ENCODE results near the gene ARVCF.
A peak's percentile ranks its signal among the peaks of the same experiment; 100 is the strongest.

Gene ARVCF

DNA sequence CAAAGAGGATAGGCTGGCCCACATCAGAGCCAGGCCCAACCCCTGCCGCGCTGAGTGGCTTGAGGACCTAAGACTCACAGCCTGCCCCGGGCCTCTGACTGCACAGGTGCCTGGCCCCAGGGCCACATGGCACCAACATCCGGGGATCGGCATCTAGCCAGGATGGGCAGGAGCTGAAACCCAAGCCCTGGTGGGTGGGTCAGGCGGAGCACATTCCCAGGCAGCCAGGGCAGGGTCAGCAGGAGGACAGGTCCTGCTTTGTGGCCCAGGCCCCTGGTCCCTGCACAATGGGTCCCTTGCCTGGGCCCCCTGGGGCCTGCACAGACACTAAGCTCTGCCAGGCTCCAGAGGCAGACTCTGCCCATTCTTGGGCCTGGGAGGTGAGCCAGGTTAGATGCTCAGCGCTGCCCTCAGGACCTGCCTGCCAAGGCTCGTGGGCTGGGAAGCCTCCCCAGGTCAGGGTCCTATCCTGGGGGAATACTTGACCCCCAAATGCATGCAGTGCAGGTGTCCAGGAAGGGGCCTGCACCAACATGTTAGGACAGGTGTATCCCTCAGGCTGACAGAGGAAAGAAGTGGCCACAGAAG is 33.5 kb downstream of the ARVCF start:
- no peaks in the 10 kb centered on the region for H3K4me1 Mint-ChIP-seq
- no peak for DNase-seq
- ATAC-seq, result no peak
- no peak overlapping the region for H3K4me3 Mint-ChIP-seq
- H3K9me3 Mint-ChIP-seq, result no peaks in the 10 kb centered on the region
- H3K27ac Mint-ChIP-seq, result no peak overlapping the region
- H3K27me3 Mint-ChIP-seq, result peaks cover 13% of the 10 kb centered on the region

DNA sequence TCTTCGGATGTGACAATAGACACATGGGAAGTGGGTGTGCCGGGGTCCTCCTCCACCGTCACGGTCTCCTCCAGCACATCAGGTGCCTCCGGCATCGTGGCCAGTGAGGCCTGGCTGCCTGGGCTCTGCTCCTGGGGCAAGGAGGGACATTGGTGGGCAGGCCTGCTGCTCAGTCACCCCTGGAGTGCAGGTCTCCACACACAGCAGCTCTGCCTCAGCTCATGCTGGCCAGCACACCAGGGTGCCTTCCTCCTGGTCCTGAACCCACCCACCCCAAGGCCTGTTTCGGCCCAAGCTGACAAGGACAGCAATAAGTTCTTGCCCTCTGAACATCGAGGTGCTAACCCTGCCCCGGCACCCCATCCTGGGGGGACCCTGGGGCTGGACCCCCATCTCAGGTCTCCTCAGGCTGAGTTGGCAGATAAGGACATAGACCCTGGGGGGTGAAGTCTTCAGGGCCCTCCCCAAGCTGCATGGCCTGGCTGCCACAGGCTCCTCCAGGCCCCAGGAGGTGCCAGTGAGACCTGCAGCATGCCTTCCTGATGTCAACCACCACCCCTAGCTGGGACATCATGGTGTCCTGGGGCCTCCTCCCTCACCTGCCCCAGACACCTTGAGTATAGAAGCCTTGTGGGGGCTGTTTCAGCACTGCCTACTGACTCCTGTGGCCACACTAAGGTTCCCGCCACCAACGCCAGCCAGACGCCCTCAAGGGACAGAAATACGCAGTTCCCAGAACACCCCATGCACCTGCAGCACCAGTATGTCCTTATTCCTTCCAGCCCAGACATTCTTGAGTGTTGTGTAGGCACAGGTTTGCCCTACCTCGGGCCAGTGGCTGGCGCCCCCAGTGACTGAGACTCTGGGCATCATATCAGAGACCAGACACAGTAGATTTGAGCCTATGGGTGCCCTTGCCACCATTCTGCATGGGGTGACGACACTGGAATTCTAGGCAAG is 34.4 kb downstream of the ARVCF start:
- DNase-seq, result no peak
- H3K4me1 Mint-ChIP-seq, result no peaks in the 10 kb centered on the region
- H3K27ac Mint-ChIP-seq, result peak overlapping the region in 1 of 2 donors; percentile 59
- no peak overlapping the region for H3K4me3 Mint-ChIP-seq
- H3K9me3 Mint-ChIP-seq, result no peaks in the 10 kb centered on the region
- ATAC-seq, result no peak
- H3K27me3 Mint-ChIP-seq, result peaks cover 13% of the 10 kb centered on the region

DNA sequence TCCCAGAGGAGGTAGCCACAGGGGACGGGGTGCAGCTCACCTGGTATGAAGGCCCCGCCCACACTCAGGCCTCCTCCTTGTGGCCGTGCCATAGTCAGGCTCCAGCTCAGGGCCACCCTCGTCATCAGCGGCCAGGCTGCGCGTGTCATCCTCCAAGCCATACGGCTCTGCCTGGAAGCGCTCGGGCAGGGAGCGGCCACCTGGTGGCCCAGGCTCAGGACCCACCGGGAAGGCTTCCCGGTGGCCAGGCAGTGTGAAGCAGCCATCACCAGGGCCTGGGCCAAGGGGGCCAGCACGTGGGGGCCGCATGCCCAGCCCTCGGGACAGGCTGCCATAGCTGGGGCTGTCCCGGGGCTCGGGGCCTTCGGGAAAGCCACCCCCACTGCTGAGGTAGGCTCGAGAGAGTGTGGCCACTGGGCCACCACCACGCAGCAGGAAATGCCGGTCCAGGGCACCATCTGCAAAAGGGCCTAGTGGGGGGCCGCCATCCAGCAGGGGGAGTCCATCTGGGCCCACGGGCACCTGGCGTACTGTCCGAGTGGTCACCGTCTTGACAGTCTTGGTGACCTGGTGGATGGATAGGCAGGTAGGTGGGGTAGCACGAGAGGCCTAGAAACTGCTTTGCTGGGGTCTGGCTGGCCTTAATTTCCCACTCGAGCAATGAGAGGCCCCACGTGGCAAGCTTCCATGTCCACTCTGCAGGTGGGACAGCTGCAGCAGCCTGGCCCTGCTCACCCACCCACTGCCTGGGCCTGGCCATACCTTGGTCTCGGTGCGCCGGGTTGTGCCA is 35.3 kb downstream of the ARVCF start:
- Mint-ChIP-seq H3K9me3 (no peaks in the 10 kb centered on the region), H3K4me3 (no peak overlapping the region), H3K27me3 (peaks cover 13% of the 10 kb centered on the region), H3K27ac (peak overlapping the region in 1 of 2 donors; percentile 15), H3K4me1 (no peaks in the 10 kb centered on the region)
- ATAC-seq, result no peak
- DNase-seq, result no peak

DNA sequence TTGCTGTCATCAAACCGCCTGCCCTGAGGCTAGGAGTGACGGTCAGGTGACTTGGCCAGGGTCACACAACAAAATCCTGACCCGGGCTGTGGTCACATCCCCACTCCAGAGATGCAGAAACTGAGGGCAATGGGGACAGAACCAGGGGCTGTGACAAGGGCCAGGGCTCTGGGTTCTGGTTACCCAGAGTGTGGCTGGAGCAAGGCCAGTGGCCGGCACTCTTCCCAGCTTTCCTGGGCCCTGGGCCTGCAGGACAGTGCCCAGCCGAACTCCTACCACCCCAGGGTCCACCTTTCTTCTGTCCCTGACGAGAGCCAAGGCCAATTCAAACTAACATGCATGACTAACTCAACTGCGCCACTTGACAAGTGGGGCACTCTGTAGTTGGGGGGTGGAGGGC is 35.9 kb downstream of the ARVCF start:
- DNase-seq, result no peak
- Mint-ChIP-seq H3K4me1 (no peaks in the 10 kb centered on the region), H3K27me3 (peaks cover 10% of the 10 kb centered on the region), H3K9me3 (no peaks in the 10 kb centered on the region), H3K27ac (no peak overlapping the region), H3K4me3 (no peak overlapping the region)
- no peak for ATAC-seq

- Mint-ChIP-seq H3K27me3 (peaks cover 2% of the 10 kb centered on the region), H3K27ac (no peak overlapping the region), H3K4me3 (no peak overlapping the region), H3K4me1 (peaks cover 8% of the 10 kb centered on the region), H3K9me3 (no peaks in the 10 kb centered on the region)
- no peak for ATAC-seq
- DNase-seq, result no peak
Observed at GRCh38 chr22:19979712-19980493, 36.7 kb downstream of the ARVCF start.

GRCh38 chr22:19978748-19979147 is 37.9 kb downstream of the ARVCF start:
- no peak overlapping the region for H3K4me3 Mint-ChIP-seq
- H3K9me3 Mint-ChIP-seq, result no peaks in the 10 kb centered on the region
- H3K4me1 Mint-ChIP-seq, result peaks cover 20% of the 10 kb centered on the region
- no peaks in the 10 kb centered on the region for H3K27me3 Mint-ChIP-seq
- H3K27ac Mint-ChIP-seq, result no peak overlapping the region
- DNase-seq (no peak), ATAC-seq (no peak)

- Mint-ChIP-seq H3K4me1 (peaks cover 20% of the 10 kb centered on the region), H3K27ac (peak overlapping the region in 1 of 2 donors; percentile 27), H3K4me3 (no peak overlapping the region), H3K9me3 (no peaks in the 10 kb centered on the region), H3K27me3 (no peaks in the 10 kb centered on the region)
- ATAC-seq (no peak), DNase-seq (no peak)
Observed at GRCh38 chr22:19977296-19978243, 39.1 kb downstream of the ARVCF start.

- ATAC-seq, result no peak
- H3K27me3 Mint-ChIP-seq, result no peaks in the 10 kb centered on the region
- peaks cover 28% of the 10 kb centered on the region for H3K4me1 Mint-ChIP-seq
- DNase-seq, result no peak
- H3K27ac Mint-ChIP-seq, result no peak overlapping the region
- H3K4me3 Mint-ChIP-seq, result no peak overlapping the region
- H3K9me3 Mint-ChIP-seq, result no peaks in the 10 kb centered on the region
Observed at GRCh38 chr22:19976671-19977070, 40.0 kb downstream of the ARVCF start.

DNA sequence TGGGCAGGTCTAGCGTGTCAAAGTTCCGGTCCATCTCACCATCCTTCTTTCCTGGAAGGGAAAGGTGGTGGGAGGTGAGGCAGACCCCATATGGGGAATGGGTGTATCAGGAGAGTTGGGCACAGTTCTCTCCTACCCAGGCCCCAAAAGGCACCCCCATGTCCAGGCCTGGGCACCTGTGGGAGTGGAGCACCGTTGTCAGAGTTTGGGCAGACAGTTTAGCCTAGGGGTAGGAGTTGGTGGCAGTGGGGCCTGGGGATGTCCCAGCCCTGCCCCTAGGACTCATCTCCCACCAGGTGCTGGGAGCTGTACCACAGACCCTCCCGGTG is 41.0 kb downstream of the ARVCF start:
- no peaks in the 10 kb centered on the region for H3K27me3 Mint-ChIP-seq
- ATAC-seq (no peak), DNase-seq (no peak)
- H3K27ac Mint-ChIP-seq, result no peak overlapping the region
- H3K4me3 Mint-ChIP-seq, result peak overlapping the region in 1 of 2 donors; percentile 1
- peaks cover 38% of the 10 kb centered on the region for H3K4me1 Mint-ChIP-seq
- no peaks in the 10 kb centered on the region for H3K9me3 Mint-ChIP-seq

DNA sequence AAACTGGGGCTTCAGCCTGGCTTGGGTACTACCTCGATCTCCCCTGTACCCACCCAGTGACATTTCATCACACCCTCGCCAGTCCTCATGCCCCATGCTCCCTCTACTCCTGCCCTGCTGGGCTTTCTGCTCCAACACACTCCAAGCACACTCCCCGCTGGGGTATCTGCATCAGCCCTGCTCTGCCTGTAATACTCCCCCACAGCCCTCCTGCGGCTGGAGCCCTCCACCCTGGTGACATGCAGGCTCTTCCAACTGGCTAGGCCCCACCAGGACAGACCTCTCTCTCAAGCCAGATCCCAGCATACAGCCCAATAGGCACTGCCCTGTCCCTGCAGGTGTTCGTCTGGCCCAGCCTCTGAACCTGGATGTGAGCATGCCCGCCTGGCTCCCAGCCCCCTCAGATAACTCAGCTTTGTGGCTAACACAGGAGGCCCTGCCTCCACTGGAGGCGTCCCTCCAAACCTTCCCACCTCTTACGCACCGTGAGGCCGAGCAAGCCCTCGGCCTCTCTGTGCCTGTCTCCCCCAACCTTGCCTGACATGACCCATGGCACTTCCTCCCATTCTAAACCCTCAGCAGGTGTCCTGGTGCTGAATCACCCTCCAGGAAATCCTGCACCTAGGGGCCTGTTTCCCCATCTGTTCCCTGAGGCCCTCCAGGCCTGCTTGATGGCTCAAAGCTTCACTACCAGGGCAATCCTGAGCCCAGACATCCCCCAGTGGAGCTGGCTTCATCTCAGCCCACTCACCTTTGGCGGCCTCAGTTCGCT is 41.5 kb downstream of the ARVCF start:
- DNase-seq (no peak), ATAC-seq (no peak)
- Mint-ChIP-seq H3K9me3 (no peaks in the 10 kb centered on the region), H3K4me1 (peaks cover 41% of the 10 kb centered on the region), H3K4me3 (peak overlapping the region in 1 of 2 donors; percentile 1), H3K27me3 (no peaks in the 10 kb centered on the region), H3K27ac (peak overlapping the region; percentile 6 to 60)

GRCh38 chr22:19974268-19974861 is 42.3 kb downstream of the ARVCF start:
- H3K27ac Mint-ChIP-seq, result peak overlapping the region in 1 of 2 donors; percentile 77
- DNase-seq, result no peak
- H3K4me1 Mint-ChIP-seq, result peaks cover 41% of the 10 kb centered on the region
- ATAC-seq, result no peak
- no peak overlapping the region for H3K4me3 Mint-ChIP-seq
- no peaks in the 10 kb centered on the region for H3K9me3 Mint-ChIP-seq
- H3K27me3 Mint-ChIP-seq, result no peaks in the 10 kb centered on the region

DNA sequence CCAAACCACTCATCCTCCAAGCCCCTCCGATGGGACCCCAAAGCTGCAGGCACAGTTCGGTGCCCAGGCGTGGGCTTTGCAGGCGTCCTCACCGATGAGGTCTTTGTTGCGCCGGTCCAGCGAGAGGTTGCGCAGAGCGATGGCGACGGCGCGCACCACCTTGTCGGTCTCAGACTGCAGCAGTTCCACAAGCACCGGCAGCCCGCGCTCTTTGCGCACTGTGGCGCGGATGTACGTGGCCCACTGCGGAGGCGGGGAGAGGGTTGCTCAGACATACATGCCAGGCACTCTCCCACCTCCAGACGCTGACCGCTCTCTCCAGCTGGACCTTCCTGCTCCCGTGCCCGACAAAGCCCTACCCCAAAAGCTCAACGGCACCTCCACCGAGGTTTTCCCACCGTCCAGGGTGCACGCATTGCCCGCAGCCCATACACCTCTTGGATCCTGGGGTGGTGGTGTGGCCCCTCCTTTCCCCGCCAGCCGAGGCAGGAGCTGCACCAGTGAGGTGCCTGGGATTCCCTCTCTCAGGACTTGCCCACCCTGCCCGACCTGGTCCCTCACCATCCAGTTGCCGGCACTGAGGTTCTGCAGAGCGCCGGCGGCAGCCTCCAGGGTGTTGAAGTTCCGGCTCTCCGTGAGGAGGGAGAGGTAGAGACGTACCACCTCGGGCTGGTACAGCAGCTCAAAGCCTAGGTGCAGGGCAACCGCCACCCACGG is 42.9 kb downstream of the ARVCF start:
- DNase-seq (no peak), ATAC-seq (no peak)
- H3K27ac Mint-ChIP-seq, result peak overlapping the region in 1 of 2 donors; percentile 77
- no peak overlapping the region for H3K4me3 Mint-ChIP-seq
- H3K27me3 Mint-ChIP-seq, result no peaks in the 10 kb centered on the region
- H3K4me1 Mint-ChIP-seq, result peaks cover 41% of the 10 kb centered on the region
- H3K9me3 Mint-ChIP-seq, result no peaks in the 10 kb centered on the region

Measured in stimulated activated naive CD8-positive, alpha-beta T cell treated with anti-CD3 and anti-CD28 coated beads, Interleukin-15, amount 100 ng/mL, for 72 hours (primary cell).